Esophagus (tissue), 2 donors: ENCODE data around the gene PLIN1. TPM values are rescaled to one million over a fixed set of nuclear protein-coding genes. Genes with fewer than 3 reads are reported as not detected.

Experiments used
- H3K27ac ChIP-seq, 2 donors: one replicate each; pipeline ENCODE4 v1.5.1; 2013; ENCODE audit warnings: low read depth in 2 of 2, mild to moderate bottlenecking in 2 of 2, inconsistent platforms in 1 of 2, low read length in 1 of 2, moderate library complexity in 1 of 2
- H3K27me3 ChIP-seq, 2 donors: one replicate each; pipeline ENCODE4 v1.6.1; 2013; ENCODE audit warnings: low read length in 2 of 2, control low read depth in 1 of 2, mild to moderate bottlenecking in 1 of 2; ENCODE audit not compliant: insufficient read depth in 2 of 2, control insufficient read depth in 1 of 2
- H3K36me3 ChIP-seq, 2 donors: one replicate each; pipeline ENCODE4 v1.6.1; 2013; ENCODE audit warnings: low read length in 1 of 2; ENCODE audit not compliant: control insufficient read depth in 2 of 2, insufficient read depth in 2 of 2
- H3K4me1 ChIP-seq, 2 donors: one replicate each; pipeline ENCODE4 v1.6.1; 2013; ENCODE audit warnings: low read length in 1 of 2; ENCODE audit not compliant: control insufficient read depth in 2 of 2, insufficient read depth in 2 of 2
- H3K4me3 ChIP-seq, 2 donors: one replicate each; pipeline ENCODE4 v1.5.1; 2013; ENCODE audit warnings: low read length in 2 of 2, mild to moderate bottlenecking in 2 of 2, low read depth in 1 of 2, moderate library complexity in 1 of 2
- H3K9me3 ChIP-seq, 2 donors: one replicate each; pipeline ENCODE4 v1.6.1; 2013; ENCODE audit warnings: mild to moderate bottlenecking in 2 of 2, low read depth in 1 of 2, low read length in 1 of 2, moderate library complexity in 1 of 2; ENCODE audit not compliant: control insufficient read depth in 2 of 2, insufficient read depth in 1 of 2
- WGBS, 2 donors: extraction: QIAGEN DNeasy Blood & Tissue Kit; methylation state at CpG; one replicate each; pipeline ENCODE4 v1.1.7; 2013; 5-methylcytosine and 5-hydroxymethylcytosine counted together
- polyA plus RNA-seq, 2 donors: library from polyadenylated mRNA; stranded (reverse); fragments of 200-250 nt; gene quantifications; one replicate each; pipeline ENCODE4 v1.2.3, GENCODE V29; 2013
- donor health status: healthy with polysubstance abuse.
- donor health status: Bipolar disorder and iron deficiency.

The PLIN1 gene
- polyA plus RNA-seq, 2 donors: 0.73 to 1.3 TPM

GRCh38 chr15:89621547-89621946 is 57.6 kb downstream of the PLIN1 start:
- H3K36me3 ChIP-seq: peaks cover 12 to 17% of the 10 kb centered on the region in 2 donors
- H3K27me3 ChIP-seq: no peaks in the 10 kb centered on the region
- no peak overlapping the region for H3K4me3 ChIP-seq
- no peaks in the 10 kb centered on the region for H3K9me3 ChIP-seq
- peaks cover 0 to 2% of the 10 kb centered on the region in 2 donors for H3K4me1 ChIP-seq
- 70 to 71% methylated on average over 4 of the region's 4 CpGs for WGBS, 2 donors
- no peak overlapping the region for H3K27ac ChIP-seq

GRCh38 chr15:89616228-89616627 is 62.9 kb downstream of the PLIN1 start:
- WGBS, 2 donors: 86 to 87% methylated on average over 4 of the region's 4 CpGs
- Histone ChIP-seq H3K4me3 (no peak overlapping the region), H3K36me3 (no peaks in the 10 kb centered on the region), H3K4me1 (no peaks in the 10 kb centered on the region), H3K27ac (no peak overlapping the region), H3K27me3 (no peaks in the 10 kb centered on the region), H3K9me3 (no peaks in the 10 kb centered on the region)

GRCh38 chr15:89615135-89615534 is 64.0 kb downstream of the PLIN1 start:
- no peak overlapping the region for H3K27ac ChIP-seq
- H3K4me3 ChIP-seq: no peak overlapping the region
- H3K4me1 ChIP-seq: no peaks in the 10 kb centered on the region
- H3K9me3 ChIP-seq: no peaks in the 10 kb centered on the region
- no peaks in the 10 kb centered on the region for H3K27me3 ChIP-seq
- H3K36me3 ChIP-seq: no peaks in the 10 kb centered on the region
- WGBS, 2 donors: 86 to 93% methylated on average over 1 of the region's 1 CpG

Other genes with a start within 250 kb of the PLIN1 start
- gene RHCG, start 182.8 kb downstream of the PLIN1 start, polyA plus RNA-seq: 1,000 to 10,000 TPM; 3,283 to 3,991 TPM
- 1 to 10 TPM; 4.4 to 6.6 TPM for gene TICRR, start 103.9 kb downstream of the PLIN1 start, polyA plus RNA-seq
- 1 to 10 TPM in 1 of 2 donors, under 1 TPM in 1; 1.00 to 1.1 TPM for gene KIF7, start 23.9 kb downstream of the PLIN1 start, polyA plus RNA-seq
- gene PEX11A, start 11.4 kb upstream of the PLIN1 start, polyA plus RNA-seq: 1 to 10 TPM; 4.2 to 5.7 TPM
- gene WDR93, start 11.4 kb upstream of the PLIN1 start, polyA plus RNA-seq: under 1 TPM in 1 of 2 donors, not detected in 1; 0.02 TPM
- gene MESP1, start 71.9 kb upstream of the PLIN1 start, polyA plus RNA-seq: under 1 TPM; 0.08 to 0.35 TPM
- gene MESP2, start 97.0 kb upstream of the PLIN1 start, polyA plus RNA-seq: under 1 TPM; 0.56 to 0.75 TPM
- gene ANPEP, start 135.5 kb upstream of the PLIN1 start, polyA plus RNA-seq: 1 to 10 TPM; 1.2 to 1.4 TPM
- gene AP3S2, start 214.6 kb upstream of the PLIN1 start, polyA plus RNA-seq: 10 to 100 TPM in 1 of 2 donors, 1 to 10 TPM in 1; 6.0 to 11.6 TPM
- 10 to 100 TPM in 1 of 2 donors, 1 to 10 TPM in 1; 6.8 to 10.9 TPM for gene ARPIN, start 233.6 kb upstream of the PLIN1 start, polyA plus RNA-seq